Colonic mucosa (tissue), 4 donors: Measurements from ENCODE around the gene SLIT3. TPM values are rescaled to one million over a fixed set of nuclear protein-coding genes. Genes with fewer than 3 reads are reported as not detected.

Source experiments
- DNase-seq: peaks from one replicate; pipeline ENCODE4 v3.0.0-alpha.2; 2020
- H3K27ac ChIP-seq: fragments of 200-600 bp; one replicate; pipeline ENCODE4 v1.8.0; 2021
- H3K27me3 ChIP-seq: fragments of 200-600 bp; one replicate; pipeline ENCODE4 v1.8.0; 2021
- H3K36me3 ChIP-seq: fragments of 200-600 bp; one replicate; pipeline ENCODE4 v1.8.0; 2021
- H3K4me1 ChIP-seq: fragments of 200-600 bp; one replicate; pipeline ENCODE4 v1.8.0; 2021; ENCODE audit warnings: mild to moderate bottlenecking
- H3K4me3 ChIP-seq: fragments of 200-600 bp; one replicate; pipeline ENCODE4 v1.8.0; 2021
- H3K9ac ChIP-seq, 2 donors: one replicate each; pipeline ENCODE4 v1.7.0; 2013; ENCODE audit warnings: control low read depth in 2 of 2, low read depth in 2 of 2, low read length in 2 of 2
- H3K9me3 ChIP-seq: fragments of 200-600 bp; one replicate; pipeline ENCODE4 v1.8.0; 2021
- CTCF ChIP-seq: fragments of 200-600 bp; IDR thresholded peaks from one replicate; pipeline ENCODE4 v1.8.0; 2022; ENCODE audit warnings: antibody characterized with exemption, mild to moderate bottlenecking
- intact Hi-C: fragments of 100-400 bp; cut with DNase I; formaldehyde crosslinking; loops from one replicate; pipeline ENCODE4 v1.14.1; 2022
- total RNA-seq, 2 donors: library from RNA; stranded (reverse); fragmentation: NEBNext Ultra II Directional in 1 of 2; extraction: Animal tissue kit (Norgen Biotek cat#: 25700) in 1 of 2; gene quantifications; one replicate each; pipeline ENCODE4 v1.2.1, GENCODE V29; 2021
- donor health status: healthy.
- donor health status: DM: no; HTN: no; CAD: no.
- donor health status: DM: no; HTN: no; CAD: no.

Gene SLIT3
- total RNA-seq, 2 donors from 2014 or later = 3.4 to 7.6 TPM

GRCh38 chr5:169041180-169041579 is 259.8 kb downstream of the SLIT3 start:
- Histone ChIP-seq H3K4me3 (no peak overlapping the region), H3K27ac (no peak overlapping the region), H3K27me3 (no peaks in the 10 kb centered on the region), H3K36me3 (no peaks in the 10 kb centered on the region), H3K9ac (no peak overlapping the region), H3K4me1 (no peaks in the 10 kb centered on the region), H3K9me3 (no peaks in the 10 kb centered on the region)
- no peak for DNase-seq
- TF ChIP-seq CTCF = no peak
- intact Hi-C loops = no loop called here

GRCh38 chr5:169039592-169039991 is 261.3 kb downstream of the SLIT3 start:
- Histone ChIP-seq H3K9ac (no peak overlapping the region), H3K4me3 (no peak overlapping the region), H3K4me1 (no peaks in the 10 kb centered on the region), H3K27ac (no peak overlapping the region), H3K27me3 (no peaks in the 10 kb centered on the region), H3K36me3 (no peaks in the 10 kb centered on the region), H3K9me3 (no peaks in the 10 kb centered on the region)
- intact Hi-C loops = no loop called here
- DNase-seq = no peak
- no peak for TF ChIP-seq CTCF

GRCh38 chr5:169037466-169037865 is 263.5 kb downstream of the SLIT3 start:
- H3K9ac ChIP-seq = no peak overlapping the region
- H3K9me3 ChIP-seq = no peaks in the 10 kb centered on the region
- no peaks in the 10 kb centered on the region for H3K4me1 ChIP-seq
- intact Hi-C loops = no loop called here
- no peak for TF ChIP-seq CTCF
- no peaks in the 10 kb centered on the region for H3K36me3 ChIP-seq
- H3K27ac ChIP-seq = no peak overlapping the region
- no peak for DNase-seq
- H3K4me3 ChIP-seq = no peak overlapping the region
- H3K27me3 ChIP-seq = no peaks in the 10 kb centered on the region

GRCh38 chr5:169036079-169036805 is 264.7 kb downstream of the SLIT3 start:
- no peaks in the 10 kb centered on the region for H3K27me3 ChIP-seq
- no peak overlapping the region for H3K27ac ChIP-seq
- no peak overlapping the region for H3K4me3 ChIP-seq
- no peaks in the 10 kb centered on the region for H3K9me3 ChIP-seq
- no peak for DNase-seq
- TF ChIP-seq CTCF = no peak
- no peak overlapping the region for H3K9ac ChIP-seq
- H3K36me3 ChIP-seq = no peaks in the 10 kb centered on the region
- intact Hi-C loops = no loop called here
- H3K4me1 ChIP-seq = no peaks in the 10 kb centered on the region

GRCh38 chr5:169029661-169030274 is 271.2 kb downstream of the SLIT3 start:
- H3K4me3 ChIP-seq = no peak overlapping the region
- no peak for DNase-seq
- no peaks in the 10 kb centered on the region for H3K36me3 ChIP-seq
- no peak overlapping the region for H3K9ac ChIP-seq
- no peaks in the 10 kb centered on the region for H3K27me3 ChIP-seq
- H3K4me1 ChIP-seq = no peaks in the 10 kb centered on the region
- intact Hi-C loops = no loop called here
- no peak for TF ChIP-seq CTCF
- no peaks in the 10 kb centered on the region for H3K9me3 ChIP-seq
- H3K27ac ChIP-seq = no peak overlapping the region
